Upper lobe of right lung (tissue), 1 donor: ENCODE measurements around the gene KYAT1. TPM values are rescaled to one million over a fixed set of nuclear protein-coding genes. Genes with fewer than 3 reads are reported as not detected.
"Not testable (repeated sequence)": the region's sequence is repeated elsewhere in the genome, so short reads cannot be mapped to it uniquely, and the experiment has no call there.

Experiments used
- ATAC-seq: fragments of 200-7000 bp; cut with Tn5 transposase; one replicate; pipeline ENCODE4 v1.9.1; 2020; ENCODE audit warnings: mild to moderate bottlenecking, moderate library complexity
- DNase-seq: peaks from one replicate; pipeline ENCODE4 v3.0.0-alpha.2; 2020
- H3K27ac ChIP-seq: fragments of 200-600 bp; one replicate; pipeline ENCODE4 v1.8.0; 2022
- H3K27me3 ChIP-seq: fragments of 200-600 bp; one replicate; pipeline ENCODE4 v1.8.0; 2022; ENCODE audit warnings: mild to moderate bottlenecking
- H3K36me3 ChIP-seq: fragments of 200-600 bp; one replicate; pipeline ENCODE4 v1.8.0; 2022
- H3K4me1 ChIP-seq: fragments of 200-600 bp; one replicate; pipeline ENCODE4 v1.8.0; 2022
- H3K4me3 ChIP-seq: fragments of 200-600 bp; one replicate; pipeline ENCODE4 v1.8.0; 2022; ENCODE audit warnings: mild to moderate bottlenecking
- H3K9me3 ChIP-seq: fragments of 200-600 bp; one replicate; pipeline ENCODE4 v1.8.0; 2022
- CTCF ChIP-seq: fragments of 200-600 bp; IDR thresholded peaks from one replicate; pipeline ENCODE4 v1.8.0; 2022; ENCODE audit warnings: antibody characterized with exemption
- intact Hi-C: fragments of 100-400 bp; cut with DNase I; formaldehyde crosslinking; loops from one replicate; pipeline ENCODE4 v1.11.0; 2022
- total RNA-seq: library from RNA; stranded (reverse); fragmentation: NEBNext Ultra II Directional; extraction: Animal tissue kit (Norgen Biotek cat#: 25700); gene quantifications from one replicate; pipeline ENCODE4 v1.2.1, GENCODE V29; 2021
- donor health status: DM: no; HTN: yes; CAD: no; lungs with severe emphysema.

Gene KYAT1
- total RNA-seq, 1 donor from 2014 or later: 6.6 TPM

GRCh38 chr9:128860937-128861336, 20.8 kb downstream of the KYAT1 start:
- H3K27ac ChIP-seq: peak overlapping the region; percentile 33

GRCh38 chr9:128858476-128858875, 23.3 kb downstream of the KYAT1 start:
- intact Hi-C loops, H3K36me3 ChIP-seq, ATAC-seq: not testable (repeated sequence)

More at GRCh38 chr9:128860937-128861336, 20.8 kb downstream of the KYAT1 start:
- DNase-seq: no peak
- H3K27me3 ChIP-seq: no peaks in the 10 kb centered on the region
- H3K36me3 ChIP-seq: no peaks in the 10 kb centered on the region
- intact Hi-C loops: loop anchor here (5.0 kb wide), 1 partner anchor 66 kb away; no protein-coding TSS in a partner anchor
- no peaks in the 10 kb centered on the region for H3K9me3 ChIP-seq
- H3K4me1 ChIP-seq: peaks cover 16% of the 10 kb centered on the region
- TF ChIP-seq CTCF: no peak
- ATAC-seq: no peak
- H3K4me3 ChIP-seq: no peak overlapping the region

GRCh38 chr9:128854454-128854853, 27.3 kb downstream of the KYAT1 start:
- not testable (repeated sequence) for H3K4me3 ChIP-seq, H3K36me3 ChIP-seq, ATAC-seq, H3K9me3 ChIP-seq, H3K27me3 ChIP-seq, DNase-seq, H3K4me1 ChIP-seq, H3K27ac ChIP-seq
- intact Hi-C loops: loop anchor here (5.0 kb wide), 1 partner anchor 83 kb away; no protein-coding TSS in a partner anchor

More at GRCh38 chr9:128858476-128858875, 23.3 kb downstream of the KYAT1 start:
- DNase-seq, H3K27ac ChIP-seq, H3K4me3 ChIP-seq, H3K27me3 ChIP-seq, H3K9me3 ChIP-seq: not testable (repeated sequence)
- peaks cover 12% of the 10 kb centered on the region for H3K4me1 ChIP-seq

DNA sequence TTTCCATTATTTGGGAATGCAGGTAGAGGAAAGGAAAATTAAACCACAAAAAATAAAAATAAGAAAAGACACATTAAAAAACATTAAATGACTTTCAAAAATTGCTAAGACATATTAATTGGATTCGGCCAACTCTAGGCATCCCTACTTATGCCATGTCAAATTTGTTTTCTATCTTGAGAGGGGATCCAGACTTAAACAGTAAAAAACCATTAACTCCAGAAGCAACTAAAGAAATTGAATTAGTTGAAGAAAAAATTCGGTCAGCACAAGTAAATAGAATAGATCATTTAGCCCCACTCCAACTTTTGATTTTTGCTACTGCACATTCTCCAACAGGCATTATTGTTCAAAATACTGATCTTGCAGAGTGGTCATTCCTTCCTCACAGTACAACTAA, 29.1 kb downstream of the KYAT1 start:
- not testable (repeated sequence) for H3K9me3 ChIP-seq, H3K4me3 ChIP-seq, DNase-seq, H3K27ac ChIP-seq, ATAC-seq, H3K36me3 ChIP-seq, H3K27me3 ChIP-seq, H3K4me1 ChIP-seq
- intact Hi-C loops: loop anchor here (5.0 kb wide), 1 partner anchor 85 kb away; no protein-coding TSS in a partner anchor

GRCh38 chr9:128851779-128852600, 29.8 kb downstream of the KYAT1 start:
- not testable (repeated sequence) for DNase-seq, H3K36me3 ChIP-seq, H3K4me3 ChIP-seq, H3K9me3 ChIP-seq, H3K27ac ChIP-seq, H3K4me1 ChIP-seq, H3K27me3 ChIP-seq
- peak; percentile 67 for ATAC-seq
- intact Hi-C loops: loop anchor here (5.0 kb wide), 1 partner anchor 85 kb away; no protein-coding TSS in a partner anchor
- peak; percentile 64 for TF ChIP-seq CTCF

GRCh38 chr9:128851024-128851423, 30.7 kb downstream of the KYAT1 start:
- not testable (repeated sequence) for DNase-seq, H3K36me3 ChIP-seq, ATAC-seq, H3K27ac ChIP-seq, H3K27me3 ChIP-seq, H3K4me1 ChIP-seq, H3K4me3 ChIP-seq, H3K9me3 ChIP-seq
- intact Hi-C loops: loop anchor here (5.0 kb wide), 1 partner anchor 86 kb away; no protein-coding TSS in a partner anchor

DNA sequence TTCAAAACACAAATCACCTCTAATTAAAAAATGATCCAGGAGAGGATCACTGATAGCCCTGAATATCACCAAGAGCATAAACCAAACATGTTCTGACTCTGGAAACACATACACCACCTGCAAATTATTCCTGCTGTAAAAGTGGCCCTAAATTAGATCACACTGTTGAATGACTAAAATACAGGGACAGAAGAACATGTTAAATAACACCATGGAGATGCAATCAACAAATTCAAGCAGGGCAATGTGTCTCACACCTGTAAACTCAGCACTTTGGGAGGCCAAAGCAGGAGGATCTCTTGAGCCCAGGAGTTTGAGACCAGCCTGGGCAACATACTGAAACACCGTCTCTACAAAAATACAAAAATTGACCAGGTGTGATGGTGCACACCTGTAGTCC, 33.9 kb downstream of the KYAT1 start:
- Histone ChIP-seq H3K9me3 (no peaks in the 10 kb centered on the region), H3K4me3 (no peak overlapping the region), H3K36me3 (no peaks in the 10 kb centered on the region), H3K27me3 (no peaks in the 10 kb centered on the region), H3K4me1 (no peaks in the 10 kb centered on the region), H3K27ac (no peak overlapping the region)
- no peak for TF ChIP-seq CTCF
- DNase-seq (no peak), ATAC-seq (no peak)
- intact Hi-C loops: no loop called here
